ENCODE data around the gene CUL4B. TPM values are rescaled to one million over a fixed set of nuclear protein-coding genes. Genes with fewer than 3 reads are reported as not detected.
"Not testable (repeated sequence)": the region's sequence is repeated elsewhere in the genome, so short reads cannot be mapped to it uniquely, and the experiment has no call there.

Gene CUL4B
- total RNA-seq (22.9 TPM), polyA plus RNA-seq (39.3 TPM)
- long read RNA-seq, donor 1, full-length matches to known transcripts: 1 of 1 reads
- long read RNA-seq, donor 1, partial matches to known transcripts: 0 of 1 reads
- long read RNA-seq, donor 1, other reads (novel, unspliced or antisense): 0 of 1 reads
- long read RNA-seq, donor 2, full-length matches to known transcripts: 7 of 322 reads
- long read RNA-seq, donor 2, partial matches to known transcripts: 310 of 322 reads
- long read RNA-seq, donor 2, other reads (novel, unspliced or antisense): 5 of 322 reads
- long read RNA-seq, donor 3, full-length matches to known transcripts: 5 of 404 reads
- long read RNA-seq, donor 3, partial matches to known transcripts: 394 of 404 reads
- long read RNA-seq, donor 3, other reads (novel, unspliced or antisense): 5 of 404 reads
- long read RNA-seq, donor 4, full-length matches to known transcripts: 3 of 3 reads
- long read RNA-seq, donor 4, partial matches to known transcripts: 0 of 3 reads
- long read RNA-seq, donor 4, other reads (novel, unspliced or antisense): 0 of 3 reads
- long read RNA-seq, donor 5, full-length matches to known transcripts: 3 of 415 reads
- long read RNA-seq, donor 5, partial matches to known transcripts: 201 of 415 reads
- long read RNA-seq, donor 5, other reads (novel, unspliced or antisense): 211 of 415 reads
- long read RNA-seq, donor 6, full-length matches to known transcripts: 5 of 5 reads
- long read RNA-seq, donor 6, partial matches to known transcripts: 0 of 5 reads
- long read RNA-seq, donor 6, other reads (novel, unspliced or antisense): 0 of 5 reads
- long read RNA-seq, donor 7, full-length matches to known transcripts: 5 of 11 reads
- long read RNA-seq, donor 7, partial matches to known transcripts: 6 of 11 reads
- long read RNA-seq, donor 7, other reads (novel, unspliced or antisense): 0 of 11 reads
- long read RNA-seq, donor 8, full-length matches to known transcripts: 2 of 2 reads
- long read RNA-seq, donor 8, partial matches to known transcripts: 0 of 2 reads
- long read RNA-seq, donor 8, other reads (novel, unspliced or antisense): 0 of 2 reads
- long read RNA-seq, donor 9, full-length matches to known transcripts: 8 of 8 reads
- long read RNA-seq, donor 9, partial matches to known transcripts: 0 of 8 reads
- long read RNA-seq, donor 9, other reads (novel, unspliced or antisense): 0 of 8 reads
- long read RNA-seq, donor 10, full-length matches to known transcripts: 4 of 4 reads
- long read RNA-seq, donor 10, partial matches to known transcripts: 0 of 4 reads
- long read RNA-seq, donor 10, other reads (novel, unspliced or antisense): 0 of 4 reads

DNA sequence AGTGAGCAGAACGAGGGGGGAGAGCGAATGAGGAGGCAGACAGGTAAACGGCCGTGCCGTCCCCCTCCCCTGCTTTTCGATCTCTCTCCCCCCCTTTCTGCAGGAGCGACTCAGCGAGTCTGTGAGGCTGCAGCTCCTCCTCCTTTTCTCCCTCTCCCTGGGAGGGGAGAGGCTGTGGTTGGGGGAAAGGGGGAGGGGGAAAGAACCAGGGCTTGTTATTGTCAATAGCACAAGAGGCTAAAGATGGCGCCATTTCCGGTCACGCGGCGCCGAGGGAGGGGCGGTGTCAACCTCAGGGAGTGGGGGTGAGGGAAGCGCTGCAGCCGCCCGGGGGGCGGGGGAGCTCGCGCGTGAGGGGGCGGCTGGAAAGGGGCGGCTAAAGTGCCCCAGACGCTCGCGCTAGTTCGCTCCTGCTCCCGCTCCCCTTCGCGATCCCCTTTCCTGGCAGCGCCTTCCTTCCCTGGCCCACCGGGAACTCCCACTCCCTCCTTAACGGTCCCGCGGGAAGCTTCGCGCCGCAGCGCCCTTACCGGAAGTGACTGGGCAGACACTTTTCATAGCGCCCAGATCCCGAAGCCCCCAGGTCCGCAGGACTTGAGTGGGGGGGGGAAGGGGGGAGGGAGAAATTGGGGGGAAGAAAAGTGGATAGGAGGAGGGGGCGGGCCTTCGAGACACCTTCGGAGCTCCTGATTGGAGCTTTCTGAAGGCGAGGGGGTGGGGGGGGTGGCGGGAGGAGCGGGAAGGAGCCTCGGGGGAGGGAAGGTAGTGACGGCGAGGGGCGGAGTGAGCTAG is at the start of gene CUL4B:
TSS of gene CUL4B (minus strand) at position 121 of the 792 bp plus-strand sequence. CDS start 324 bp downstream, outside the sequence.
- H3K4me3 ChIP-seq (ENCODE audit: low read length in 2 of 2): peak within 1 kb of the TSS; percentile 78 to 82
- no peaks in the 10 kb centered on the region for H3K9me3 ChIP-seq (ENCODE audit: control insufficient read depth in 2 of 2, insufficient read depth in 1 of 2, low read length in 1 of 2)
- peaks cover 0 to 9% of the 10 kb centered on the region in 2 donors for H3K36me3 ChIP-seq (ENCODE audit: control insufficient read depth in 2 of 2, insufficient read depth in 2 of 2, low read length in 1 of 2)
- H3K27me3 ChIP-seq (ENCODE audit: control insufficient read depth in 2 of 2, insufficient read depth in 1 of 2, low read length in 1 of 2): no peaks in the 10 kb centered on the region
- peak; percentile 70 to 97 (median 89) for DNase-seq (ENCODE audit: low read depth in 6 of 9, low spot score in 9 of 9)
- WGBS: under 1% methylated on average over 51 of the region's 54 CpGs
- peak within 1 kb of the TSS; percentile 99 for H3K27ac ChIP-seq (ENCODE audit: low read depth in 1 of 2, low read length in 1 of 2)
- peaks cover 0 to 3% of the 10 kb centered on the region in 2 donors for H3K4me1 ChIP-seq (ENCODE audit: control insufficient read depth in 2 of 2, insufficient read depth in 2 of 2, low read length in 2 of 2)

DNA sequence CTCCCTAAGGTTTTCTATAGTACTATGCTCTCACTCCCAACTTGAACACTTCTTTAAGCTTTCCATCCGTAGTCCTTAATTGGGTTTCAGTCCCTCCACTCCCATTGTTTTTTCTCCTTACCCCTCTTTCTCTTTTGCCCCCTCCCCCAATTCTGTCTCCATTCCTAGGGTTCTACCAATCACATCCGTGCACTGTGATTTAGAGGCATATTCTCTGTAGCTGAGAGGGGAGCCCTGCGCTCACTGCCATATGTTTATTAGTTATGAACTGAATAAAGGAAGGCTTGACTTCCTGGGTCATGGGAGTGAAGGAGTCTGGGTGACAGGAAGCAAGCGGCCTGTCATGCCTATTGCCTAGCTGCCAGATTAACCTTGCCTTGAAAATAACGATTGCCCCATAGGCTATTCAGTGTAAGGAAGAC is 43.6 kb upstream of the CUL4B start:
- Histone ChIP-seq H3K27ac (ENCODE audit: low read depth in 1 of 2, low read length in 1 of 2) (peak overlapping the region; percentile 94 to 96), H3K4me1 (ENCODE audit: control insufficient read depth in 2 of 2, insufficient read depth in 2 of 2, low read length in 2 of 2) (no peaks in the 10 kb centered on the region), H3K9me3 (ENCODE audit: control insufficient read depth in 2 of 2, insufficient read depth in 1 of 2, low read length in 1 of 2) (no peaks in the 10 kb centered on the region), H3K4me3 (ENCODE audit: low read length in 2 of 2) (peak overlapping the region; percentile 71 to 84), H3K36me3 (ENCODE audit: control insufficient read depth in 2 of 2, insufficient read depth in 2 of 2, low read length in 1 of 2) (peaks cover 0 to 8% of the 10 kb centered on the region in 2 donors), H3K27me3 (ENCODE audit: control insufficient read depth in 2 of 2, insufficient read depth in 1 of 2, low read length in 1 of 2) (no peaks in the 10 kb centered on the region)
- DNase-seq (ENCODE audit: low read depth in 6 of 9, low spot score in 9 of 9): peak in 8 of 9 donors; percentile 7 to 61 (median 26)
- 0% methylated on average over 5 of the region's 5 CpGs for WGBS

DNA sequence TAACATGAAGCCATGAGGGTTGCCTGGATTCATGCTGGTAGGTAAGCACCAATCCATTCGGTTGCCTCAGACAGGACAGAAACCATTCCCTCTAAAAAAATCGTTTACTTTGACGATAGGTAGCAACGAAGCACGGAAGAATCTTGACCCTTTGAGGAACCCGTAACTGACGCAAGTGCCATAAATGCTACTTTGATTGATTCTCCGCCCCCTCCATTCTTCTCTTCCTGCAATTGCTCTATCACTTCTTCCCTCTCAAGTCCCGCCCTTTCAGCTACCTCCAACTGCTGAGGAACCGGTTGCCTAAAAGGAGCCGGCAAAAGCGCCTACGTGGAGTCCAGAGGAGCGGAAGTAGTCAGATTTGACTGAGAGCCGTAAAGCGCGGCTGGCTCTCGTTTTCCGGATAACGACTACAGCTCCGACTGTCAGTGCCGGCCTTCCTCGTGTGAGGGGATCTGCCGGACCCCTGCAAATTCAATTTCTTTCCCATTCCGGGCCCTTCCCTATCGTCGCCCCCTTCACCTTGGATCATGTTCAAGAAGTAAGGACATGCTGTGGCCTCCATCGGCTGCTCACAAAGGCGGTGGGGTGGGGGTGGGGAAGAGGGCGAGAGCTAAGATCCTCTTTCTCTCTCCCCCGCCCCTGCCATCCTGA is 43.1 kb upstream of the CUL4B start, which contains the start of gene MCTS1:
TSS of gene MCTS1 (plus strand) at position 395 of the 654 bp plus-strand sequence. CDS start at position 531, 136 bp downstream.
- WGBS: 0% methylated on average over 31 of the region's 31 CpGs

DNA sequence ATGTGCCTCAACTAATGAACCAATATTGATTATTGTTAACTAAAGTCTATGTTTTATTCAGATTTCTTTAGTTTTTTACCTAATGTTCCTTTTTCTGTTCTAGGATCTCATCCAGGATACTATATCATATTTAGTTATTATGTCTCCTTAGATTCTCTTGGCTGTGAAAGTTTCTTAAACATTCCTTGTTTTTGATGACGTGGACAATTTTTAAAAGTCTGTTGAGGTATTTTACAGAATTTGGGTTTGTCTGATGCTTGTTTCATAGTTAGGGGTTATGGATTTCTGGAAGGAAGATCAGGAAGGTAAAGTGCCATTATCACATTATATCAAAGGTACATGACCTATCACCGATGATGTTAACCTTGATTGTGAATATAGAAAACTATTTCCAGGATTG is 24.9 kb upstream of the CUL4B start:
- no peaks in the 10 kb centered on the region for H3K9me3 ChIP-seq (ENCODE audit: control insufficient read depth in 2 of 2, insufficient read depth in 1 of 2, low read length in 1 of 2)
- H3K36me3 ChIP-seq (ENCODE audit: control insufficient read depth in 2 of 2, insufficient read depth in 2 of 2, low read length in 1 of 2): no peaks in the 10 kb centered on the region
- H3K27ac ChIP-seq (ENCODE audit: low read depth in 1 of 2, low read length in 1 of 2): no peak overlapping the region
- no peak overlapping the region for H3K4me3 ChIP-seq (ENCODE audit: low read length in 2 of 2)
- WGBS: 98% methylated on average over 2 of the region's 2 CpGs
- no peaks in the 10 kb centered on the region for H3K4me1 ChIP-seq (ENCODE audit: control insufficient read depth in 2 of 2, insufficient read depth in 2 of 2, low read length in 2 of 2)
- H3K27me3 ChIP-seq (ENCODE audit: control insufficient read depth in 2 of 2, insufficient read depth in 1 of 2, low read length in 1 of 2): no peaks in the 10 kb centered on the region
- no peak for DNase-seq (ENCODE audit: low read depth in 6 of 9, low spot score in 9 of 9)

More for the DNA sequence above, 43.1 kb upstream of the CUL4B start, which contains the start of gene MCTS1:
- peak within 1 kb of the TSS; percentile 94 to 96 for H3K27ac ChIP-seq (ENCODE audit: low read depth in 1 of 2, low read length in 1 of 2)
- H3K27me3 ChIP-seq (ENCODE audit: control insufficient read depth in 2 of 2, insufficient read depth in 1 of 2, low read length in 1 of 2): no peaks in the 10 kb centered on the region
- H3K9me3 ChIP-seq (ENCODE audit: control insufficient read depth in 2 of 2, insufficient read depth in 1 of 2, low read length in 1 of 2): no peaks in the 10 kb centered on the region
- DNase-seq (ENCODE audit: low read depth in 6 of 9, low spot score in 9 of 9): peak; percentile 72 to 95 (median 82)
- H3K4me1 ChIP-seq (ENCODE audit: control insufficient read depth in 2 of 2, insufficient read depth in 2 of 2, low read length in 2 of 2): no peaks in the 10 kb centered on the region
- H3K36me3 ChIP-seq (ENCODE audit: control insufficient read depth in 2 of 2, insufficient read depth in 2 of 2, low read length in 1 of 2): peaks cover 0 to 6% of the 10 kb centered on the region in 2 donors
- peak within 1 kb of the TSS; percentile 71 to 84 for H3K4me3 ChIP-seq (ENCODE audit: low read length in 2 of 2)

DNA sequence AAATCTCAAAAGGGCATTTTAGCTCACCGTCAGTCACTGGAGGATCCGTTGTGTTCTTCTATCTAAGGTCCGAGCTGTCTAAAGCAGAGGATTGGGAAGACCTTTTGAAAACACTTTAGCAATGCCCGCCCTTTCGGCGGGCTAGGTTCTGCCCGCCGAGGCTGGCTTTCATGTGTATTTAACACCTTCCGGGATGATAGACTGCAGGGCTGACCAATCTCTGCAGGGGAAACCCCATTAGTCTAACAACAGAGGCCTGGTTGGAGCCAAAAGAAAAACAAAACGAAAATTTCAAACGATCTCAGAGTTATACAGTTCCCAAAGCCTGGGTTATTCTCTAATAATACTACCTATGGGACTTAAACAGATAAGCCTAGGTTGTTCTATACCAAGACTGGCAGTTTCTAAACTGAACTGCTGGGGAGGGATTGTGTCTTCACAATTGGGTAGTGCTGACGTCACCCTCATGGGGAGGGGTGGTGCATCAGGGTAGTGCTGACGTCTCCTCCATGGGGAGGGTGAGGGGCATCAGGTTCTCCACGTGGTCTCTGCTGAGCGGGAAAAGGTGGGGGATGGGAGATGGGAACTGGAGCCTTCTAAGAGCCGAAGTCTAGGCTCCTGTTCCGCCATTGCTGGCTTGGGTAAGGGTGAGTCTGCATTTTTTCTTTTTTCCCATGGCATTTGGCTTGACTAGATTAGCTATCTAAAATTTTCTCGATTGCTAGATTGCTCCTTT is 14.8 kb upstream of the CUL4B start:
- H3K27ac ChIP-seq (ENCODE audit: low read depth in 1 of 2, low read length in 1 of 2): no peak overlapping the region
- H3K27me3 ChIP-seq (ENCODE audit: control insufficient read depth in 2 of 2, insufficient read depth in 1 of 2, low read length in 1 of 2): no peaks in the 10 kb centered on the region
- H3K36me3 ChIP-seq (ENCODE audit: control insufficient read depth in 2 of 2, insufficient read depth in 2 of 2, low read length in 1 of 2): no peaks in the 10 kb centered on the region
- no peaks in the 10 kb centered on the region for H3K9me3 ChIP-seq (ENCODE audit: control insufficient read depth in 2 of 2, insufficient read depth in 1 of 2, low read length in 1 of 2)
- DNase-seq (ENCODE audit: low read depth in 6 of 9, low spot score in 9 of 9): no peak
- no peaks in the 10 kb centered on the region for H3K4me1 ChIP-seq (ENCODE audit: control insufficient read depth in 2 of 2, insufficient read depth in 2 of 2, low read length in 2 of 2)
- 94% methylated on average over 18 of the region's 18 CpGs for WGBS
- H3K4me3 ChIP-seq (ENCODE audit: low read length in 2 of 2): no peak overlapping the region

DNA sequence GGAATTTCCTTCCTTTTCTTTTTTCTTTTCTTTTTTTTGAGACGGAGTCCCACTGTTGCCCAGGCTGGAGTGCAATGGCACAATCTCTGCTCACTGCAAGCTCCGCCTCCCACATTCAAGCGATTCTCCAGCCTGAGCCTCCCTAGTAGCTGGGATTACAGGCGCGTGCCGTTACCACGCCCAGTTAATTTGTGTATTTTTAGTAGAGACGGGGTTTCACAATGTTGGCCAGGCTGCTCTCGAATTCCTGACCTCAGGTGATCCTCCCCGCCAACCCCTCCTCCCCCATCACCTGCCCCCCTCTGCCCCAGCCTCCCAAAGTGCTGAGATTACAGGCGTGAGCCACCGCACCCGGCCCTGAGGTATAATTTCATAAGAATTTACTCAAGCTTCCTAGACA is 13.0 kb upstream of the CUL4B start:
- DNase-seq (ENCODE audit: low read depth in 6 of 9, low spot score in 9 of 9): not testable (repeated sequence)

DNA sequence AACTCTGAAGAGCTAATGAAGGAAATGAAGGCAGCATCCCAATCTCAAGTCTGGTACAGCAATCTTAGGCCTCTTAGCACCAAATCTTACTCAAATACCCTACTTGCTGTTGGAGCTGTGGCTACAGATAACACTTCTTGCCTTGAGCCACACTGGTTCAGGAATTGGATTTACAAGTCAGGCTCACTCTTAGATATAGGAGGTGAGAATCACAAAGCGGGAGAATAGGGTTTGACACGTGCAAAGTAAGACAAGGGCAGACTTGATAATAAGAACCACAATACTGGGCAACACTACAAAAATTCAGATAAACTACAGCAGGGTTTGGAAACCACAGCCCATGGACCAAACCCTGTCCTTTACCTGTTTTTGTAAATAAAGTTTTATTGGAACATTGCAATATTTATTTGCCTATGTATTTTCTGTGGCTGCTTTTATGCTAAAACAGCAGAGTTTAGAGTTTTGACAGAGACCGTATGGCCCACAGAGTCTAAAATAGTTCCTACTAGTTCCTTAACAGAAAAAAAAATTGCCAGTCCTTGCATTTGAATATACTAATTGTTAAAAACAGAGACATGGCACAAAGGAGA is 9.3 kb upstream of the CUL4B start:
- Histone ChIP-seq H3K4me3 (ENCODE audit: low read length in 2 of 2) (no peak overlapping the region), H3K4me1 (ENCODE audit: control insufficient read depth in 2 of 2, insufficient read depth in 2 of 2, low read length in 2 of 2) (no peaks in the 10 kb centered on the region), H3K36me3 (ENCODE audit: control insufficient read depth in 2 of 2, insufficient read depth in 2 of 2, low read length in 1 of 2) (no peaks in the 10 kb centered on the region), H3K9me3 (ENCODE audit: control insufficient read depth in 2 of 2, insufficient read depth in 1 of 2, low read length in 1 of 2) (no peaks in the 10 kb centered on the region), H3K27ac (ENCODE audit: low read depth in 1 of 2, low read length in 1 of 2) (no peak overlapping the region), H3K27me3 (ENCODE audit: control insufficient read depth in 2 of 2, insufficient read depth in 1 of 2, low read length in 1 of 2) (no peaks in the 10 kb centered on the region)
- no peak for DNase-seq (ENCODE audit: low read depth in 6 of 9, low spot score in 9 of 9)
- 97% methylated on average over 3 of the region's 3 CpGs for WGBS

More for the DNA sequence above, 13.0 kb upstream of the CUL4B start:
- not testable (repeated sequence) for H3K4me1 ChIP-seq (ENCODE audit: control insufficient read depth in 2 of 2, insufficient read depth in 2 of 2, low read length in 2 of 2); H3K27ac ChIP-seq (ENCODE audit: low read depth in 1 of 2, low read length in 1 of 2); H3K27me3 ChIP-seq (ENCODE audit: control insufficient read depth in 2 of 2, insufficient read depth in 1 of 2, low read length in 1 of 2); H3K4me3 ChIP-seq (ENCODE audit: low read length in 2 of 2); H3K9me3 ChIP-seq (ENCODE audit: control insufficient read depth in 2 of 2, insufficient read depth in 1 of 2, low read length in 1 of 2); H3K36me3 ChIP-seq (ENCODE audit: control insufficient read depth in 2 of 2, insufficient read depth in 2 of 2, low read length in 1 of 2)
- WGBS: 98% methylated on average over 13 of the region's 13 CpGs
